NOMO-1 (cell line): ENCODE results near the gene OR10K1.

Experiments used
- DNase-seq, 2 experiments: peaks; one replicate each; lab custom pipeline; 2025; ENCODE audit not compliant: unreplicated experiment in 2 of 2; lab: John Stamatoyannopoulos, UW

Gene OR10K1

DNA sequence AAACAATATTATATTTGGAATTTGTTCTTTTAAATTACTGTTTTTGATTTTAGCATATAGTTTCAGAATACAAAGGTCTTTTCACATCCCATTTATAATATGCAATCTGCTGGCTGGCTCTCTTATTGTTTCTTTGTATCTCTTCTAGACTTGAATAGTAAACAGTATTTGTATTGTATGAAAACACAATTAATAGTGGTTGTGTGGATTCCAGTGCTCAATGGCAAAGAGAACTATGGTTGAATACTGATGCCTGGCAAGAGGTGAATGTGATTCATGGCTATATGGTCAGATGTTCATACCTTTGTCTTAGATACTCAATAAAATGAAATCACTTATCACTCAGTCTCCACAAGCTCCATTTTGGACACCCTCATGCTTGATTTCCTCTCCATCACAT lies 55.3 kb downstream of the OR10K1 start:
- DNase-seq: no peak
